ENCODE results near the gene ALPI.
A peak's percentile ranks its signal among the peaks of the same experiment; 100 is the strongest.
"Not testable (repeated sequence)": the region's sequence is repeated elsewhere in the genome, so short reads cannot be mapped to it uniquely, and the experiment has no call there.

The ALPI gene

GRCh38 chr2:232455426-232456255 lies at the start of gene ALPI:
TSS of gene ALPI (plus strand) at chr2:232456153. CDS start at chr2:232456200, 47 bp downstream.
- no peak for DNase-seq

- no peak for DNase-seq
Measured at GRCh38 chr2:232406556-232407310, 49.2 kb upstream of the ALPI start, which contains the start of gene ALPG. TSS of gene ALPG (plus strand) at chr2:232406844. CDS start at chr2:232406895, 51 bp downstream.

GRCh38 chr2:232407428-232408150 lies 48.4 kb upstream of the ALPI start:
- DNase-seq, result not testable (repeated sequence)

GRCh38 chr2:232408269-232408668 lies 47.7 kb upstream of the ALPI start:
- not testable (repeated sequence) for DNase-seq

GRCh38 chr2:232409617-232410016 lies 46.3 kb upstream of the ALPI start:
- DNase-seq, result not testable (repeated sequence)

- DNase-seq, result no peak
Measured at GRCh38 chr2:232410238-232410900, 45.6 kb upstream of the ALPI start.

GRCh38 chr2:232411901-232412629 lies 43.9 kb upstream of the ALPI start:
- DNase-seq, result no peak

GRCh38 chr2:232412986-232413385 lies 43.0 kb upstream of the ALPI start:
- DNase-seq, result no peak

GRCh38 chr2:232415138-232415690 lies 40.7 kb upstream of the ALPI start:
- DNase-seq, result no peak

- no peak for DNase-seq
Measured at GRCh38 chr2:232415736-232416520, 40.0 kb upstream of the ALPI start.

GRCh38 chr2:232416521-232417470 lies 39.2 kb upstream of the ALPI start:
- no peak for DNase-seq

- no peak for DNase-seq
Measured at GRCh38 chr2:232417489-232417888, 38.5 kb upstream of the ALPI start.

GRCh38 chr2:232418056-232418455 lies 37.9 kb upstream of the ALPI start:
- DNase-seq, result no peak

GRCh38 chr2:232418466-232419244 lies 37.3 kb upstream of the ALPI start:
- peak; percentile 64 for DNase-seq

GRCh38 chr2:232419245-232420072 lies 36.5 kb upstream of the ALPI start:
- no peak for DNase-seq

GRCh38 chr2:232420073-232420454 lies 35.9 kb upstream of the ALPI start:
- DNase-seq, result no peak

GRCh38 chr2:232420463-232421188 lies 35.3 kb upstream of the ALPI start:
- no peak for DNase-seq
